HG02759 (cell line): Measurements from ENCODE around the gene SLC16A10.
"Not testable (repeated sequence)": the region's sequence is repeated elsewhere in the genome, so short reads cannot be mapped to it uniquely, and the experiment has no call there.

Experiments used
- ATAC-seq: cut with Tn5 transposase; IDR thresholded peaks from one replicate; pipeline ENCODE4 v1.9.1; 2021; ENCODE audit warnings: mild to moderate bottlenecking, moderate library complexity; ENCODE audit not compliant: unreplicated experiment

Gene SLC16A10

GRCh38 chr6:111177131-111177530 lies 89.8 kb downstream of the SLC16A10 start:
- no peak for ATAC-seq

GRCh38 chr6:111183702-111184517 lies 96.6 kb downstream of the SLC16A10 start:
- peak; percentile 90 for ATAC-seq

GRCh38 chr6:111184827-111185532 lies 97.7 kb downstream of the SLC16A10 start:
- no peak for ATAC-seq

- ATAC-seq: no peak
Observed at GRCh38 chr6:111185954-111186353, 98.7 kb downstream of the SLC16A10 start.

GRCh38 chr6:111187874-111188273 lies 100.6 kb downstream of the SLC16A10 start:
- no peak for ATAC-seq

- ATAC-seq: not testable (repeated sequence)
Observed at GRCh38 chr6:111189666-111190210, 102.4 kb downstream of the SLC16A10 start.

GRCh38 chr6:111190637-111191036 lies 103.3 kb downstream of the SLC16A10 start:
- ATAC-seq: no peak

- ATAC-seq: not testable (repeated sequence)
Observed at GRCh38 chr6:111191136-111191535, 103.8 kb downstream of the SLC16A10 start.

GRCh38 chr6:111192911-111193555 lies 105.7 kb downstream of the SLC16A10 start:
- no peak for ATAC-seq

GRCh38 chr6:111195656-111196055 lies 108.4 kb downstream of the SLC16A10 start:
- no peak for ATAC-seq

GRCh38 chr6:111198841-111199240 lies 111.5 kb downstream of the SLC16A10 start:
- ATAC-seq: no peak

GRCh38 chr6:111199935-111200334 lies 112.6 kb downstream of the SLC16A10 start:
- ATAC-seq: no peak

GRCh38 chr6:111200350-111201243 lies 113.3 kb downstream of the SLC16A10 start:
- no peak for ATAC-seq

GRCh38 chr6:111201244-111201554 lies 113.9 kb downstream of the SLC16A10 start:
- ATAC-seq: no peak

GRCh38 chr6:111201764-111202163 lies 114.5 kb downstream of the SLC16A10 start:
- no peak for ATAC-seq

GRCh38 chr6:111203539-111203938 lies 116.2 kb downstream of the SLC16A10 start:
- not testable (repeated sequence) for ATAC-seq

- no peak for ATAC-seq
Observed at GRCh38 chr6:111204305-111204704, 117.0 kb downstream of the SLC16A10 start.

GRCh38 chr6:111204881-111205280 lies 117.6 kb downstream of the SLC16A10 start:
- ATAC-seq: no peak

GRCh38 chr6:111205502-111205901 lies 118.2 kb downstream of the SLC16A10 start:
- ATAC-seq: no peak

- ATAC-seq: no peak
Observed at GRCh38 chr6:111207141-111207858, 120.0 kb downstream of the SLC16A10 start.
